Spleen (tissue), 7 donors: Measurements from ENCODE around the gene NCBP3.

Experiments
- POLR2A ChIP-seq, 3 donors: fragments of 450-650 bp; IDR thresholded peaks; one replicate each; pipeline ENCODE4 v1.5.1; 2017; ENCODE audit warnings: antibody characterized with exemption in 3 of 3, mild to moderate bottlenecking in 1 of 3
- TF ChIP-seq, protein P1 (sequence below), 11 experiments: fragments of 200-600 bp in 7 of 11; fragments of 450-650 bp in 4 of 11; sonication (generic) in 4 of 11; IDR thresholded peaks in 8 of 11; conservative IDR thresholded peaks in 3 of 11; 1 replicate in 7 of 11; 2 replicates in 4 of 11; pipeline versions ENCODE4 v1.4.0 to v1.8.0; 2016 to 2021; ENCODE audit warnings: antibody characterized with exemption in 11 of 11, inconsistent platforms in 4 of 11, mild to moderate bottlenecking in 1 of 11
- donor health status: DM: no; HTN: no; CAD: no; lungs with moderate emphysema.
- donor health status: DM: no; HTN: no; CAD: no.
- donor health status: DM: no; HTN: no; CAD: no.

GRCh38 chr17:3796110-3796821 lies 49.8 kb downstream of the NCBP3 start:
- TF ChIP-seq, protein P1, sequence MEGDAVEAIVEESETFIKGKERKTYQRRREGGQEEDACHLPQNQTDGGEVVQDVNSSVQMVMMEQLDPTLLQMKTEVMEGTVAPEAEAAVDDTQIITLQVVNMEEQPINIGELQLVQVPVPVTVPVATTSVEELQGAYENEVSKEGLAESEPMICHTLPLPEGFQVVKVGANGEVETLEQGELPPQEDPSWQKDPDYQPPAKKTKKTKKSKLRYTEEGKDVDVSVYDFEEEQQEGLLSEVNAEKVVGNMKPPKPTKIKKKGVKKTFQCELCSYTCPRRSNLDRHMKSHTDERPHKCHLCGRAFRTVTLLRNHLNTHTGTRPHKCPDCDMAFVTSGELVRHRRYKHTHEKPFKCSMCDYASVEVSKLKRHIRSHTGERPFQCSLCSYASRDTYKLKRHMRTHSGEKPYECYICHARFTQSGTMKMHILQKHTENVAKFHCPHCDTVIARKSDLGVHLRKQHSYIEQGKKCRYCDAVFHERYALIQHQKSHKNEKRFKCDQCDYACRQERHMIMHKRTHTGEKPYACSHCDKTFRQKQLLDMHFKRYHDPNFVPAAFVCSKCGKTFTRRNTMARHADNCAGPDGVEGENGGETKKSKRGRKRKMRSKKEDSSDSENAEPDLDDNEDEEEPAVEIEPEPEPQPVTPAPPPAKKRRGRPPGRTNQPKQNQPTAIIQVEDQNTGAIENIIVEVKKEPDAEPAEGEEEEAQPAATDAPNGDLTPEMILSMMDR (IDR thresholded peaks at IDR 0.05 in 8 of 11, conservative IDR thresholded peaks at IDR 0.05 in 3 of 11), result no peak
- TF ChIP-seq POLR2A (IDR thresholded peaks at IDR 0.05), result no peak
